RWPE1 (cell line): Measurements from ENCODE around the gene LMAN2.
A peak's percentile ranks its signal among the peaks of the same experiment; 100 is the strongest.

ENCODE experiments used
- CTCF ChIA-PET: fragments of 350-600 bp; sonication (Branson Sonifier 250); formaldehyde crosslinking; extraction: SDS; loops from one replicate; lab custom pipeline; 2021; lab: Yijun Ruan, JAX
- POLR2A ChIA-PET: fragments of 400-600 bp; formaldehyde crosslinking; extraction: SDS; loops from one replicate; lab custom pipeline; 2020; ENCODE audit warnings: antibody characterized with exemption; ENCODE audit not compliant: low non-redundant PET; lab: Yijun Ruan, JAX
- DNase-seq: peaks from one replicate; pipeline ENCODE4 v3.0.0; 2012; ENCODE audit warnings: low spot score
- H3K27ac ChIP-seq: fragments of 450-650 bp; 2 replicates; pipeline ENCODE4 v1.5.1; 2017
- TF ChIP-seq, protein P1 (sequence below): fragments of 450-650 bp; conservative IDR thresholded peaks from 2 replicates; pipeline ENCODE4 v1.5.1; 2017; ENCODE audit warnings: low read depth, mild to moderate bottlenecking

Gene LMAN2

DNA sequence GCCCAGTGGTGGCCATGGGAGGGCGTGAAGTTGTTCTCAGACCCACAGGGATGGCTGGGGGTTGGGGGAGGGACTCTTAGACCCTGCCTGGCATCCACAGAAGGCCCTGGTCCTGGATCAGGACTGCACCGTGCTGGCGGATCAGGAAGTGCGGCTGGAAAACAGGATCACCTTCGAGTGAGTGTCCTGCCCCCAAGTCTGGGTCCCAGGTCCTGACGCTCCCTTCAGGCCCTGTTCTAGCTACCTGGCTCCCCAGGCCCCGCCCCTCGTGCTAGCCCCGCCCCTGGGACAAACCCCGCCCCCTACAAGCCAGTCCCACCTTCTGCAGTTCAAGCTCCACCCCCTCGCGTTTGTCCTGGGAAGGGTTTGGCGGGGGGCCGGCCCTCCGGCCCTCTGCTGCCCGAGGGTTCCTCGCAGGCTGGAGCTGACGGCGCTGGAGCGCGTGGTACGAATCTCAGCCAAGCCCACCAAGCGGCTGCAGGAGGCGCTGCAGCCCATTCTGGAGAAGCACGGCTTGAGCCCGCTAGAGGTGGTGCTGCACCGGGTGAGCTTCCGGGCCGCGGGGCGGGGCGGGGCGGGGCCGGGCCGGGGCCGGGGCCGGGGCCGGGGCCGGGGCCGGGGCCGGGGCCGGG, 19.1 kb upstream of the LMAN2 start:
- ChIA-PET POLR2A (interaction anchor here (0.5 to 2.7 kb wide), 4 partner anchors 19 to 369 kb away, joined by 3 to 15 read pairs (median 3); no protein-coding TSS in a partner anchor), CTCF (interaction anchor here (0.6 to 6.7 kb wide), 18 partner anchors 9 to 201 kb away, joined by 3 to 76 read pairs (median 4); partner anchors contain the start of genes F12, GRK6 and LMAN2)
- peak; percentile 96 for DNase-seq
- TF ChIP-seq, protein P1, sequence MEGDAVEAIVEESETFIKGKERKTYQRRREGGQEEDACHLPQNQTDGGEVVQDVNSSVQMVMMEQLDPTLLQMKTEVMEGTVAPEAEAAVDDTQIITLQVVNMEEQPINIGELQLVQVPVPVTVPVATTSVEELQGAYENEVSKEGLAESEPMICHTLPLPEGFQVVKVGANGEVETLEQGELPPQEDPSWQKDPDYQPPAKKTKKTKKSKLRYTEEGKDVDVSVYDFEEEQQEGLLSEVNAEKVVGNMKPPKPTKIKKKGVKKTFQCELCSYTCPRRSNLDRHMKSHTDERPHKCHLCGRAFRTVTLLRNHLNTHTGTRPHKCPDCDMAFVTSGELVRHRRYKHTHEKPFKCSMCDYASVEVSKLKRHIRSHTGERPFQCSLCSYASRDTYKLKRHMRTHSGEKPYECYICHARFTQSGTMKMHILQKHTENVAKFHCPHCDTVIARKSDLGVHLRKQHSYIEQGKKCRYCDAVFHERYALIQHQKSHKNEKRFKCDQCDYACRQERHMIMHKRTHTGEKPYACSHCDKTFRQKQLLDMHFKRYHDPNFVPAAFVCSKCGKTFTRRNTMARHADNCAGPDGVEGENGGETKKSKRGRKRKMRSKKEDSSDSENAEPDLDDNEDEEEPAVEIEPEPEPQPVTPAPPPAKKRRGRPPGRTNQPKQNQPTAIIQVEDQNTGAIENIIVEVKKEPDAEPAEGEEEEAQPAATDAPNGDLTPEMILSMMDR = peak; percentile 87
- H3K27ac ChIP-seq = peak overlapping the region; percentile 89

DNA sequence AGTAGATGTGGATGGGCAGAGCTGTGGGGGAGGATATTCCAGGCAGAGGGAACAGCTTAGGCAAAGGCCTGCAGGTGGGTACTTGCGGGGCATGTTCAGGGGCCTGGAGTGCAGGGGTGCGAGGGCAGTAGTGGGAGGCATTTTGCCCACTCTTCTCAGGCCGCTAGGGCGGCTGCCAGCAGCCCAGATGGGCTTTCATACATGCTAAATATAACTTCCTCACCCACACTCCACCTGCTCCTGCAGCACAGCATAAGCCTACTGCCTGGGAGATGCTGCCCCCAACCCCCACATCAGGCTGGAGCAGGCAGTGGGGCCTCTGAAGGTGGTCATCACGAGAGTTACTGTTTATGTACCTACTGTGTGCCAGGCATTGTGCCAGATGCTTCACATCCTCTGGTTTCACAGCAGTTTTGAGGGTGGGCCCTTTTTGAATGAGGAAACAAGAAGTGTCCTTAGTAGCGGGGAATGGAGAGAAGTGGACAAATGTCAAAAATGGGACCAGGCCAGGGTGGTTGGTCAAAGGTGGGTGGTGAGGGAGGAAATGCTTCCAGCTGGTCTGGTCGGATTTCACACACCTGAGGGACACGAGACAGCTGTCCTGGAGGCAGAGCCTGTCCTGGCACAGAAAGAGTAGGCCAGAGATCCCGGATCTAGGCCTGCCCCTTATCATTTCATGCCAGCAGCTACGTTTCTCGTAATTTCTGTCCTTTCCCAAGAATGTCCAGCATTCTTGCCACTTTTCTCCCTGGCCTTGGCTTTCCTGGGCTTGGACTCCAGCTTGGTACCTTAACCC, 18.4 kb upstream of the LMAN2 start:
- POLR2A ChIA-PET = interaction anchor here (0.5 to 2.7 kb wide), 4 partner anchors 20 to 368 kb away, joined by 3 to 15 read pairs (median 3); no protein-coding TSS in a partner anchor

DNA sequence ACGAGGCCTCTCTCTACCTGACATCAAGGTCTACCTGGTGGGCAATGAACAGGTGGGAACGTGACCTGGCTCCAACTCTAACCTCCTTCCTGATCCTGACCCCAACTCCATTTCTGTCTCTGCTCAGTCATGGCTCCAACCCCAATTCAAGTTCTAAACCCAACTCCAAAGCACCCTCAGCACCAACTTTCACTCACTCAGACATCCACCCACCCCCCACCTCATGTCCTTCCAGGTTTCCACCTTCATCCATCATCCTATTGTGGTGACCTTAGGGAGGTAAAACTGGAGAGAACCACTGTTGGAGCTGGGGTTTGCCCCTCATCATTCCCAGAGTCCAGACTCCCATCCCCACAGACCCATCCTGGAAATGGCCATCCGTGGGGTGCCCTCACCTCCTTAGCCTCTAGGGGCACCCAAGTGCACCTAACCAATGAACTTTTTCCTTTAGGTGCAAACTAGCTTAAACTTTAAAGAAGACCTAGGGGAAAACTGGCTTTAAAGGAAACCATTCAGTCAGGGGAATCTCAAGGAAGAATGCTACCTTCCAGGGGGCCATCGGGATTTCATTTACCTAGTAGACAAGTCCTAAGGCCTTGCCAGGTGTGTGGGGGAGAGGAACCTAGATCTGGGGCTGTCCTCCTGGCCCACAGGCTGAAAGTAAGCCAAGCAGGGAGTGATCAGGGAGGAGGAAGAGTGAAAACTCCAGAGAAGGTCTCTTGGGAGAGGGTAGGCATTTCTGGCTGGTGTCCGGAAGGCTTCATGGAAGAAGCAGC, 17.6 kb upstream of the LMAN2 start:
- TF ChIP-seq, protein P1 = peak; percentile 90
- ChIA-PET POLR2A (no interaction called here), CTCF (interaction anchor here (0.6 to 6.7 kb wide), 11 partner anchors 8 to 211 kb away, joined by 3 to 76 read pairs (median 7); partner anchors contain the start of gene LMAN2)
- peak; percentile 74 for DNase-seq
- peak overlapping the region; percentile 89 for H3K27ac ChIP-seq

More for the DNA sequence above, 18.4 kb upstream of the LMAN2 start:
- peak overlapping the region; percentile 89 for H3K27ac ChIP-seq
- no peak for DNase-seq
- TF ChIP-seq, protein P1 = no peak
- CTCF ChIA-PET = interaction anchor here (0.6 to 6.7 kb wide), 22 partner anchors 9 to 211 kb away, joined by 3 to 76 read pairs (median 4); partner anchors contain the start of genes F12, GRK6 and LMAN2

DNA sequence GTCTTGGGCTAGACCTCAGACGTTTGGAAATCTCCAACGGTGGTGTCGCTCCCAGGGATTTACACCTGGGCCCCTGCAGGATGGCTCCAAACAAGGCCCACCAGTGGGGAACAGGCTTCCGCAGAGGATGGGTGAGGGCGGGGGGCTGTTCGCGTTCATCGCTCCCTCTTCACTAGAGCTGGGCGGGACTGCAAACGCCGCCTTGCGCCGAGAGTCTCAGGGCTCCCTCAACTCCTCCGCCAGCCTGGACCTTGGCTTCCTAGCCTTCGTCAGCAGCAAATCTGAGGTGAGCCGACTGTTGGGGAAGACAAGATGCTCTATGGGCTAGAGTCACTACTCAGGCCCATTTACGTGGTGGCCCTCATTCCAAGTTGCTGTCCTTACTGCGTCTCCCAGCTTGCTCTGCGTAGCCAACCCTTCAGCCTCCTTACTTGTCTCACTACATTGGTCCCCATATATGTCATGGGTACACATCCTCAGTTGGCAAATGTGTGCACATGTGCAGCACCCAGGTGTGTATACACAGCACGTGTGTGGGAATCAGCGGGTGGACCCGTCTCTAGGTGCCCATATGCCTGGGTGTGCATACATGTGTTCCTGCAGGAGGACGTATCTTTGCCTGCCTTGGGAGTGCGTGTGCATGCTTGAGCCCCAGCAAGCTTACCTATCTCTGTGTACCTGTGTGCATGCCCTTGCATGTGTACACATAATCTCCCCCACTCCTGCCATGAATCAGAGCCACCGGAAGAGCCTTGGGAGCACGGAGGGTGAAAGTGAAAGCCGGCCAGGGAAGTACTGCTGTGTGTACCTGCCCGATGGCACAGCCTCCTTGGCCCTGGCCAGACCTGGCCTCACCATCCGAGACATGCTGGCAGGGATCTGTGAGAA, 16.8 kb upstream of the LMAN2 start:
- ChIA-PET CTCF (interaction anchor here (0.7 to 6.7 kb wide), 9 partner anchors 8 to 190 kb away, joined by 3 to 76 read pairs (median 7); partner anchors contain the start of gene LMAN2), POLR2A (no interaction called here)
- peak overlapping the region; percentile 89 for H3K27ac ChIP-seq
- TF ChIP-seq, protein P1 = no peak
- no peak for DNase-seq

DNA sequence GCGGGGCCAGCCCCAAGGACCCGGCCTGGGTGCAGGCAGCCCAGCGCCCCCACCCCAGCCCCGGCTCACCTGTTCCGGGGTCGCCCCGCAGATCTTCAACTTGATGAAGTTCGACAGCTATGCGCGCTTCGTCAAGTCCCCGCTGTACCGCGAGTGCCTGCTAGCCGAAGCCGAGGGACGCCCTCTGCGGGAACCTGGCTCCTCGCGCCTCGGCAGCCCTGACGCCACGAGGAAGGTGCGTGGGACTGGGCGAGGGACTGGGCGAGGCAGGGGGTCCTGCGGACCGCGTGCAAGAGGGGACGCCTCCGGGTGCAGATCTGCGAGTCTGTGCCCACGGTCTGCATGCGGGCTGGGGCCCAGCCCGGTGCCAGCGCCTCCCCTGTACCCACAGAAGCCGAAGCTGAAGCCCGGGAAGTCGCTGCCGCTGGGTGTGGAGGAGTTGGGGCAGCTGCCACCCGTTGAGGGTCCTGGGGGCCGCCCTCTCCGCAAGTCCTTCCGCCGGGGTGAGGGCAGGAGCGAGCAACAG, 15.9 kb upstream of the LMAN2 start:
- DNase-seq = no peak
- H3K27ac ChIP-seq = peak overlapping the region; percentile 89
- ChIA-PET POLR2A (no interaction called here), CTCF (interaction anchor here (0.5 to 0.7 kb wide), 2 partner anchors 203 to 1193 kb away, joined by 3 read pairs; no protein-coding TSS in a partner anchor)
- TF ChIP-seq, protein P1 = no peak
